ENCODE data around the gene VSTM4. TPM values are rescaled to one million over a fixed set of nuclear protein-coding genes. Genes with fewer than 3 reads are reported as not detected.

The VSTM4 gene
- total RNA-seq, 1 experiment from 2014 or later: not detected

DNA sequence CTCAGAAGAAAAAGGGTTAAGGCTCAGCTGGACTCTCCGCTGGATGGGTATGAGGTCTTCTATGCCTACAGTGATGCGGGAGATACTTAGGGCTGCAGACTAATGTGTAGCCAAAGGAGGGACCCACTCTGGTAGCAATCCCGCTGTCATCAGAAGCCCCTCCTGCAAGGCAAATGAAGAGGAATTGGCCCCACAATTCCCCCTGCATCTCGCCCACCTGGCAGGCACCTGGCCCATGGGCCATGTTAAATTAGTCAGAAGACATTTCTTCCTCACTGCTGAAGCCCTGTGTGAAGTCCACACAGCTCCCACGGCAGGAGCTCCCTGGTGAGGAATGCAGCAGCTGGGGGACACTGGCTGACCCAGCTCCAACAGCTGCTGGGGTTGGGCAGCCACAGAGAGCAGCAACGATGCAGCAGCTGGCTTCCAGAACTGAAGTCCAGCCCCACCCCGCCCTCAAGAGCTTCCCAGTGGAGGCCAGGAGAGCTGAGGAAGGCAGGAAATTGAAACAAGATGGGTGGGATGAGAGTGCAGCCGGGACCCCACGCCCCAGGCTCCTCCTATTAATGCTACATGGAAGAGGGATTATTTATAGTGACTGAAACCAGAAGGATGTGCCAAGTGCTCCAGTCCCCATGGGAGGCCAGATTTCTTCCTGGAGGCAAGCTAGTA is 5.5 kb downstream of the VSTM4 start:
- Histone ChIP-seq H3K27me3 (replicated peaks; ENCODE audit: control insufficient read depth, insufficient read depth, low read length) (peaks cover 1% of the 10 kb centered on the region), H3K9me3 (no peaks in the 10 kb centered on the region), H3K4me1 (no peaks in the 10 kb centered on the region), H3K4me3 (ENCODE audit: low read depth, low read length) (no peak overlapping the region), H3K36me3 (ENCODE audit: control insufficient read depth, insufficient read depth, low read length) (no peaks in the 10 kb centered on the region)
- POLR2A ChIA-PET: no interaction called here
- CTCF ChIA-PET: no interaction called here
- no TSS peak for BruUV-seq (replicated peaks)
- Mint-ChIP-seq H3K9me3 (ENCODE audit: unreplicated experiment) (no peaks in the 10 kb centered on the region), H3K27ac (ENCODE audit: unreplicated experiment) (no peak overlapping the region), H3K4me1 (ENCODE audit: low read depth, unreplicated experiment) (no peaks in the 10 kb centered on the region), H3K27me3 (ENCODE audit: insufficient read depth, unreplicated experiment) (peaks cover 7% of the 10 kb centered on the region), H3K4me3 (ENCODE audit: unreplicated experiment) (no peak overlapping the region), H3K36me3 (ENCODE audit: insufficient read depth, unreplicated experiment) (no peaks in the 10 kb centered on the region)
- DNase-seq: no peak
- intact Hi-C loops (cut with micrococcal nuclease; ENCODE audit: unreplicated experiment): no loop called here
- no peak for TF ChIP-seq CTCF (IDR thresholded peaks at IDR 0.05; ENCODE audit: insufficient read depth in 1 of 2, low read depth in 1 of 2, low read length in 1 of 2, severe bottlenecking in 1 of 2, unreplicated experiment in 1 of 2)

DNA sequence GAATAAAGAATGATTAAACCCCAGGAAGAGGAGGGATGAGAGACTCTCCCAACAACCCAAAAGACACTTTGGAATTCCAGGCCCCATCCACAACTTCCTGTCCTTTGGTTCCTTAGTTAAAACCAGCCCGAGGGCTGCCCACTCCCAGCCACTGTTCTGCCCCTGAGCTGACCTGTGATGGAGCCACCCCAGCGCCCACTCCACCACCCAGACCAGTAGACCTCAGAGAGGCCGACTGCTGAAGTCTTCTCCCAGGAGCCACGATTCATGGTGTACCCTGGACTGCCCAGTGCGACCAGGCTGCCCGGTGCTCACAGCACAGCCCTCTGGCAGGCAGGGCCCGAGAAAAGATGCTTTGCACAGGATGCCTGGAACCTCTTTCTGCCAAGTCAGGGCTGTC is 6.7 kb downstream of the VSTM4 start:
- Histone ChIP-seq H3K4me3 (ENCODE audit: low read depth, low read length) (no peak overlapping the region), H3K36me3 (ENCODE audit: control insufficient read depth, insufficient read depth, low read length) (no peaks in the 10 kb centered on the region), H3K4me1 (no peaks in the 10 kb centered on the region), H3K9me3 (no peaks in the 10 kb centered on the region), H3K27me3 (replicated peaks; ENCODE audit: control insufficient read depth, insufficient read depth, low read length) (peaks cover 1% of the 10 kb centered on the region)
- Mint-ChIP-seq H3K9me3 (ENCODE audit: unreplicated experiment) (no peaks in the 10 kb centered on the region), H3K4me1 (ENCODE audit: low read depth, unreplicated experiment) (no peaks in the 10 kb centered on the region), H3K36me3 (ENCODE audit: insufficient read depth, unreplicated experiment) (no peaks in the 10 kb centered on the region), H3K27me3 (ENCODE audit: insufficient read depth, unreplicated experiment) (peaks cover 11% of the 10 kb centered on the region), H3K4me3 (ENCODE audit: unreplicated experiment) (no peak overlapping the region), H3K27ac (ENCODE audit: unreplicated experiment) (no peak overlapping the region)
- ChIA-PET POLR2A (no interaction called here), CTCF (interaction anchor here (0.6 kb wide), 1 partner anchor 1728 kb away, joined by 3 read pairs; no protein-coding TSS in a partner anchor)
- intact Hi-C loops (cut with micrococcal nuclease; ENCODE audit: unreplicated experiment): no loop called here
- DNase-seq: no peak
- TF ChIP-seq CTCF (IDR thresholded peaks at IDR 0.05; ENCODE audit: insufficient read depth in 1 of 2, low read depth in 1 of 2, low read length in 1 of 2, severe bottlenecking in 1 of 2, unreplicated experiment in 1 of 2): no peak
- no TSS peak for BruUV-seq (replicated peaks)

- Histone ChIP-seq H3K27me3 (replicated peaks; ENCODE audit: control insufficient read depth, insufficient read depth, low read length) (peaks cover 1% of the 10 kb centered on the region), H3K36me3 (ENCODE audit: control insufficient read depth, insufficient read depth, low read length) (no peaks in the 10 kb centered on the region), H3K4me3 (ENCODE audit: low read depth, low read length) (no peak overlapping the region), H3K4me1 (no peaks in the 10 kb centered on the region), H3K9me3 (0 out of 2 replicates have a peak, but pooled peaks cover 3% of the 10 kb centered on the region)
- Mint-ChIP-seq H3K27ac (ENCODE audit: unreplicated experiment) (no peak overlapping the region), H3K36me3 (ENCODE audit: insufficient read depth, unreplicated experiment) (no peaks in the 10 kb centered on the region), H3K9me3 (ENCODE audit: unreplicated experiment) (no peaks in the 10 kb centered on the region), H3K4me3 (ENCODE audit: unreplicated experiment) (no peak overlapping the region), H3K4me1 (ENCODE audit: low read depth, unreplicated experiment) (no peaks in the 10 kb centered on the region), H3K27me3 (ENCODE audit: insufficient read depth, unreplicated experiment) (peaks cover 11% of the 10 kb centered on the region)
- CTCF ChIA-PET: no interaction called here
- intact Hi-C loops (cut with micrococcal nuclease; ENCODE audit: unreplicated experiment): no loop called here
- BruUV-seq (replicated peaks): no TSS peak
- DNase-seq: no peak
- POLR2A ChIA-PET: no interaction called here
- TF ChIP-seq CTCF (IDR thresholded peaks at IDR 0.05; ENCODE audit: insufficient read depth in 1 of 2, low read depth in 1 of 2, low read length in 1 of 2, severe bottlenecking in 1 of 2, unreplicated experiment in 1 of 2): no peak
Measured at GRCh38 chr10:49107887-49108267, 7.4 kb downstream of the VSTM4 start.
